Glutamatergic neuron (in vitro differentiated cells): ENCODE results near the gene TMEM132C. TPM values are rescaled to one million over a fixed set of nuclear protein-coding genes. Genes with fewer than 3 reads are reported as not detected.

Source experiments
- DNase-seq: peaks from one replicate; pipeline ENCODE4 v3.0.0; 2022
- H3K27ac Mint-ChIP-seq: one replicate; pipeline ENCODE4 v1.8.0; 2020; ENCODE audit warnings: mild to moderate bottlenecking, mixed read lengths, inconsistent platforms; ENCODE audit not compliant: unreplicated experiment
- H3K27me3 Mint-ChIP-seq: one replicate; pipeline ENCODE4 v1.8.0; 2020; ENCODE audit warnings: mild to moderate bottlenecking, moderate library complexity, mixed read lengths, inconsistent platforms; ENCODE audit not compliant: unreplicated experiment
- H3K36me3 Mint-ChIP-seq: one replicate; pipeline ENCODE4 v1.8.0; 2020; ENCODE audit warnings: mild to moderate bottlenecking, mixed read lengths, inconsistent platforms; ENCODE audit not compliant: unreplicated experiment
- H3K4me1 Mint-ChIP-seq: one replicate; pipeline ENCODE4 v1.8.0; 2020; ENCODE audit warnings: mild to moderate bottlenecking, low read depth, mixed read lengths, inconsistent platforms; ENCODE audit not compliant: unreplicated experiment
- H3K4me3 Mint-ChIP-seq: one replicate; pipeline ENCODE4 v1.8.0; 2020; ENCODE audit warnings: mild to moderate bottlenecking, mixed read lengths, inconsistent platforms; ENCODE audit not compliant: unreplicated experiment
- H3K9me3 Mint-ChIP-seq: one replicate; pipeline ENCODE4 v1.8.0; 2020; ENCODE audit warnings: mild to moderate bottlenecking, moderate library complexity, mixed read lengths, inconsistent platforms; ENCODE audit not compliant: unreplicated experiment
- total RNA-seq: library from RNA; stranded (reverse); fragmentation: NEBNext Ultra II Directional; extraction: Animal tissue kit (Norgen Biotek cat#: 25700); gene quantifications from one replicate; pipeline ENCODE4 v1.2.1, GENCODE V29; 2021; ENCODE audit not compliant: unreplicated experiment
- TF ChIP-seq, protein P1 (sequence below): fragments of 200-600 bp; sonication (generic); IDR thresholded peaks from one replicate; pipeline ENCODE4 v1.5.0; 2021; ENCODE audit not compliant: partially characterized antibody, unreplicated experiment

Gene TMEM132C
- total RNA-seq, 1 donor from 2014 or later = 8.0 TPM

DNA sequence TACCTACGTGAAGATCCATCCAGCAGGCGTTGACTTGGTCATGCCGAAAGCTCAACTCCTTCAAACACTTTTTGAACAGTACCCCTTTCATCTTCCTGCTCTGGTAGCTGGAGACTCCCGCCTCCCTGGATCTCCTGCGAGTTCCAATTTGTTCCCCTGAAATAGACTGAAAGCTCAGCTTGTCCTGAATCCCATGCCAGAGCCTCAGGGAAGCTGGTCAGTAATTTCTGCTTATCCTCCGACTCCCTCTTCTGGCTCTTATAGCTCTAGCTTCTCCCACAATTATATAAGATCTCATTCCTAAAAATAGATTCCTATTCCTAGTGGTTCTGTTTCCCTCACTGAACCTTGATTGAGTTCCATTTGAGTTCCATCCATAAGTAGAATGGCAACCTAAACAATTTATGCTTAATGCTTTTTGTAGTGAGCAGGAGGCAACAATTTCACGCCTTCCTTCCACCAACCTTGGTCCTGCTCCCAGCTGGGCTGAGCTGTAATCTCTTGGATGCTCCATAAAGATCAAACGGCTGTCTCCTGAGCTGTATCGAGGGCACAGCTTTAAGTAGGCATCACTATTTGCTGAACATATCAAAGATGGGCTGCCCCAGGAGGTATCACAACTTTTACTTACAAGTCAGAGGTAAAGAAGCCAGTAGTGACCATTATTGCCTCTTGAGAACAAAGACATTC, 8.0 kb upstream of the TMEM132C start:
- H3K27ac Mint-ChIP-seq = no peak overlapping the region
- no peak for DNase-seq
- H3K4me3 Mint-ChIP-seq = no peak overlapping the region
- TF ChIP-seq, protein P1, sequence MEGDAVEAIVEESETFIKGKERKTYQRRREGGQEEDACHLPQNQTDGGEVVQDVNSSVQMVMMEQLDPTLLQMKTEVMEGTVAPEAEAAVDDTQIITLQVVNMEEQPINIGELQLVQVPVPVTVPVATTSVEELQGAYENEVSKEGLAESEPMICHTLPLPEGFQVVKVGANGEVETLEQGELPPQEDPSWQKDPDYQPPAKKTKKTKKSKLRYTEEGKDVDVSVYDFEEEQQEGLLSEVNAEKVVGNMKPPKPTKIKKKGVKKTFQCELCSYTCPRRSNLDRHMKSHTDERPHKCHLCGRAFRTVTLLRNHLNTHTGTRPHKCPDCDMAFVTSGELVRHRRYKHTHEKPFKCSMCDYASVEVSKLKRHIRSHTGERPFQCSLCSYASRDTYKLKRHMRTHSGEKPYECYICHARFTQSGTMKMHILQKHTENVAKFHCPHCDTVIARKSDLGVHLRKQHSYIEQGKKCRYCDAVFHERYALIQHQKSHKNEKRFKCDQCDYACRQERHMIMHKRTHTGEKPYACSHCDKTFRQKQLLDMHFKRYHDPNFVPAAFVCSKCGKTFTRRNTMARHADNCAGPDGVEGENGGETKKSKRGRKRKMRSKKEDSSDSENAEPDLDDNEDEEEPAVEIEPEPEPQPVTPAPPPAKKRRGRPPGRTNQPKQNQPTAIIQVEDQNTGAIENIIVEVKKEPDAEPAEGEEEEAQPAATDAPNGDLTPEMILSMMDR = no peak
- peaks cover 9% of the 10 kb centered on the region for H3K36me3 Mint-ChIP-seq
- H3K4me1 Mint-ChIP-seq = no peaks in the 10 kb centered on the region
- H3K27me3 Mint-ChIP-seq = no peaks in the 10 kb centered on the region
- H3K9me3 Mint-ChIP-seq = peaks cover 4% of the 10 kb centered on the region

DNA sequence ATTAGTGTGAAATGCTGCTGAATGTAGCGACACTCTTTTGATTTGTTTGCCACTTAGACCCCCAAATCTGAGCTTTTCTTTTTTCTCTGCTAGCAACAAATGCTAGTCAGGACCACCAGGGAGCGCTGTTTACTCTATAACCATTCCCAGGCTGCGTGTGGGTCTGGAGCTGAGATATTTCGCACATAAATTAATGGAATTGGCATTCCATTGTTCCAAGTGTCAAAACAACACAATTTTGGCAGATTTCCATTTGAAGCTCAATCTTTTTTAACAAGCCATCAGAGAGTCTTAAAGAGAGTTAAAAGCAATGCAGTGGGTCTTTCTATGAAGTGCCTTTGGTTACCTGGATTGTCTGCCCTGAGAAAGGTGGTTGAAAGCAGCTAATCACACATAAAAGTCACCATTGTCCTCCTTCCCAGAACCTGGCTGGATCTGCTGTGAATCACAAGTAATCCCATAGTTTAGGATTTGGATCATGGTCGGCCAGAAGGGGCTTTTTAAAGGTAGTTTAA, 7.4 kb upstream of the TMEM132C start:
- H3K4me3 Mint-ChIP-seq = no peak overlapping the region
- DNase-seq = peak; percentile 44
- TF ChIP-seq, protein P1 = peak; percentile 81
- peaks cover 15% of the 10 kb centered on the region for H3K36me3 Mint-ChIP-seq
- peaks cover 1% of the 10 kb centered on the region for H3K27me3 Mint-ChIP-seq
- H3K27ac Mint-ChIP-seq = no peak overlapping the region
- no peaks in the 10 kb centered on the region for H3K4me1 Mint-ChIP-seq
- peaks cover 4% of the 10 kb centered on the region for H3K9me3 Mint-ChIP-seq

DNA sequence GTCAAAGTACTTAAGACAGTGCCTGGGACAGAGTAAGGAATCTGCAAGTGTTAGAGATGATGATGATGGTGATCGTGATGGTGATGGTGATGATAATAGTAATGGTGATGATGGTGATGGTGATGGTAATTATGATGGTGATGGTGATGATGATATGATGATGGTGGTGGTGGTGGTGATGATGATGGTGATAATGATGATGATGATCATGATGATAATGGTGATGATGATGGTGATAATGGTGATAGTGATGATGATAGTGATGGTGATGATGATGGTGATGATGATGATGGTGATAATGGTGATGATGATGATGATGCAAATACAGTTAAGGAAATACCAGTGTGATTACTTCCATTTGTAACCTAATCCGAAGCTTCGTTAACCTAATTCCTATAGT, 5.2 kb upstream of the TMEM132C start:
- DNase-seq = no peak
- peaks cover 15% of the 10 kb centered on the region for H3K36me3 Mint-ChIP-seq
- peaks cover 4% of the 10 kb centered on the region for H3K27me3 Mint-ChIP-seq
- H3K4me1 Mint-ChIP-seq = no peaks in the 10 kb centered on the region
- no peak overlapping the region for H3K4me3 Mint-ChIP-seq
- H3K27ac Mint-ChIP-seq = no peak overlapping the region
- H3K9me3 Mint-ChIP-seq = peaks cover 13% of the 10 kb centered on the region
- TF ChIP-seq, protein P1 = no peak

DNA sequence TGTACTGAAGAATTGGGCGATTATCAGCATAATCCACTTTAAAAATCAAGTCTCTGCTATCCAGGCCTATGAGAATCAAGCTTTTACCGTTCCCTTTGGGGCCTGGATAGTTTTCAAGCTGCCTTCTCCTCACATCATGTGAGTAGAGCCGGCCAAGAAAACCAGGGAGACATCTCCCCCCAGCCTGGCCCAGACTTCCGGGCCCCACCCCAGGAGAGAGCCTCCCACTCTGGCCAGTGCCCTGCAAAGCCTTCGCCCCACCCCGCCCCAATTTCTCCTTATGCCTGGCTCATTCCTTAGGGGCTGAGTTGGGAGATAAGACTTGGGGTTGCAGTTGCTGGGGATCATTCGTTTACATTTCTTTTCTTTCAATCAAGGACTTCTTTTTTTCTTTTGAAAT, 1.4 kb upstream of the TMEM132C start:
- Mint-ChIP-seq H3K9me3 (peaks cover 14% of the 10 kb centered on the region), H3K36me3 (peaks cover 18% of the 10 kb centered on the region), H3K27me3 (peaks cover 7% of the 10 kb centered on the region), H3K4me3 (no peak overlapping the region), H3K4me1 (peaks cover 3% of the 10 kb centered on the region), H3K27ac (no peak overlapping the region)
- no peak for DNase-seq
- TF ChIP-seq, protein P1 = no peak

DNA sequence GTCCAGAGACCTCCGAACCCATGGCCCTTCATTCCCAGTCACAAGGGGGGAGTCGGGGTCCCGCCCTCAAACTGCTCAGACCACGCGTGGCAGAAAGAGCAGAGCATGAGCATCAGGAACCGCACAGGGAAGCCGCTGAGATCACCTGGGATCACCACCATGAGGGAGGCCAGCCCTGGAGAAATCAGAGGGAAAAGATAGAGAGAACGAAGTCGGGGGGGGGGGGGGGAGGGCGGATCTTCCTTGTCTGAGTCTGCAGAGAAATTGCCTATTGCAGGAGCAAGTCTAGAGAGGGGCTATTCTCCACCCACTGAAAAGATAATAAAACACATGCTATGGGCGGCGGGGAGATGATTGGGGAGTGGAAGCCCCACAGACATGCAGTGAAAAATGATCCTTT, 884 bp upstream of the TMEM132C start:
- no peak overlapping the region for H3K27ac Mint-ChIP-seq
- peaks cover 14% of the 10 kb centered on the region for H3K9me3 Mint-ChIP-seq
- peaks cover 3% of the 10 kb centered on the region for H3K4me1 Mint-ChIP-seq
- peaks cover 7% of the 10 kb centered on the region for H3K27me3 Mint-ChIP-seq
- DNase-seq = no peak
- TF ChIP-seq, protein P1 = no peak
- peak overlapping the region; percentile 64 for H3K4me3 Mint-ChIP-seq
- peaks cover 18% of the 10 kb centered on the region for H3K36me3 Mint-ChIP-seq
